ENCODE results near the gene FGF4.
"Not testable (repeated sequence)": the region's sequence is repeated elsewhere in the genome, so short reads cannot be mapped to it uniquely, and the experiment has no call there.

FGF4 gene

DNA sequence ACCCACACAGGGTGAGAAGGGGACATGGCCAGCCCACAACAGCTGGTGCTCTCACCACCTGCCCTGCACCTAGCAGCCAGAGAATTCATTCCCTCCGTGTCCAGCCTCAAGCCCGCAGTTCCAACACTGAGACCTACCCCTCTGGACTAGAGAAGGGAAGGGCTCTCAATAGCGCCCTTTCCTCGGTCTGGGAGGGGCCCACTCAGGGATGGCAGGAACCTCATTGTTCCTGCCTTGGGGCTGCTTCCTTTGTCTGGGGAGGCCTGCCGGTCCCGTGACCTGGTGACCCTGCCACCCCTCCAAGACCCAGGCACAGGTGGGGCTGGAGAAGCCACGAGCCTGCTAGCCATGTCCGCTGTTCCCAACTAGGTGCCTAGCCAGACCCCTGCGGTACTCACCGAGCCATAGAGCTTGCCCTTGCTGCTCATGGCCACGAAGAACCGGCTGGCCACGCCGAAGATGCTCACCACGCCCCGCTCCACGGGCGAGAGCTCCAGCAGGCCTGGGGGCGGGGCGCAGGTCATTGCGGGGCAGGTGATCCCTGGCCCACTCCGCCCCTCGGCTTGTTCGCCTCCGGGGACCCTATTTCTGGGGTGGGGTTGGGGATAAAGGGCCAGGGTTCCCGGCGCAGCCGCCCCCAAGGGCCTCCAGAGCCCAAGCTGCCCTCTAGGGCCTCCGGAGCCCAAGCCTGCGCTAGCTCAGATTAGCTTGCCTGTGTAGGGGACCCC lies 1.4 kb downstream of the FGF4 start:
- DNase-seq (ENCODE audit: low spot score): no peak

DNA sequence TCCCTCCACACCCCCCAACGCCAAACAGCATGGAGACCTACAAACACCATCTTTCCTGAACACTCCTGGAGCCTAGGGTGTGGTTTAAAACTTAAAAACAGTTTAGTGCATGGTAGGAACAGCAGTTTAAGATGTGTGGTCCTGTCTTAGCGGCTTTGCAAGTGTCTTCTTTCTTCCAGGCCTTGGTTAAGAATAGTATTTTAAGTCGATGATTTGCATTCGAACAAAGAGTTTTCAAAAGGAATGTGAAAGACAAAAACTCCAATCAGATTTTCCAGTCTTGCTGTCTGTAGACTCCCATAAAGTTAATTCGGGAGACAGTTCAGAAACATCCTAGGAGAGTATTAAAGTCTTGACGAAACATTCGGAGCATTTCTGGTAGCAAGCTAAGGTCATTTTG lies 3.7 kb downstream of the FGF4 start:
- DNase-seq (ENCODE audit: low spot score): no peak

DNA sequence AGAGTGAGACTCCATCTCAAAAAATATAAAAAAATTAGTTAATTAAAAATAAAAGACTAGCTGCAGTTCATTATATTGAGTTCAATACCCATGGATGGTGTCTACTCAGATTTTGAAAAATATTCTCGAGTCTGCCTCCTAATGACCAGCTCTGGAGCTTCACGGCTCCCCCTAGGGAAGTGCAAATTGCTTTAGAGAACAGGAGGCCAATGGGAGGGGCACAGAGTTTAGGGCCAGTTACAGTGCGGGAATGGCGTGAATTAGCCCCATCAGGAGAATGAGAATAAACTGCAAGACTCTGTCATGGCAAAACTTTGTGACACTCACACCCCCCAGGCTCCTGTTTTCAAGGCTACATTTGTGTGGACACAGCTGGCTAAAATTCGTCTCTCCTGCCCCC lies 4.6 kb downstream of the FGF4 start:
- no peak for DNase-seq (ENCODE audit: low spot score)

DNA sequence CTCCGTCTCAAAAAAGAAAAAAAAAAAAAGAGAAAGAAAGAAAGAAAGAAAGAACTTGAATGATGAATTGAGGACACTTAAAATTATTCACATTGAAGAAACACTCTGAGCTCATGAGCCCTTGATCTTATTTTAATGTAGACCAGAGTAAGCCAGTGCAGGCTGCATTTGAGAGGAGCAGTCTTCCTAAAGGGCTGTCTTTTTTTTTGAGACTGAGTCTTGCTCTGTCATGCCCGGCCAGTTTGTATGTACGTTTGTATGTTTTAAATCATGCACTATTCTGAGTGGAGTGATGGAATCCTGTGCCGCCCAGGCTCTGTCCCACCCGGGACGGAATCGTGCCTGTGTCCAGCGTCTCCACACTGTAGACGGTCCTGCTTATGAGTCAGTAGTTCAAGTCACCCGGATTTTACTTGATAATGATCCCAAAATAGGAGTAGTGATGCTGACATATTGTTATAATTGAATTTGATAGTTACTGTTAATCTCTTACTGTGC lies 9.6 kb downstream of the FGF4 start:
- DNase-seq (ENCODE audit: low spot score): no peak

DNA sequence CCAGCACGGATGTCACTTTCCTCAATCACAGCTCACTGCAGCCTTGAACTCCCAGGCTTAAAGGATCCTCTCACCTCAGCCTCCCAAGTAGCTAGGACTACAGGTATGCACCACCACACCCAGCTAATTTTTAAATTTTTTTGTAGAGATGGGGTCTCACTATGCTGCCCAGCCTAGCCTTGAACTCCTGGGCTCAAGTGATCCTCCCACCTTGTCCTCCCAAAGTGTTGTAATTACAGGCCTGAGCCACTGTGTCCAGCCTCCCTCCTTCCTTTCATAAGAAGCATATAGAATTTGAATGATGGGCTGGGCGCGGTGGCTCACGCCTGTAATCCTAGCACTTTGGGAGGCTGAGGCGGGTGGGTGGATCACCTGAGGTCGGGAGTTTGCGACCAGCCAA lies 10.2 kb downstream of the FGF4 start:
- not testable (repeated sequence) for DNase-seq (ENCODE audit: low spot score)

DNA sequence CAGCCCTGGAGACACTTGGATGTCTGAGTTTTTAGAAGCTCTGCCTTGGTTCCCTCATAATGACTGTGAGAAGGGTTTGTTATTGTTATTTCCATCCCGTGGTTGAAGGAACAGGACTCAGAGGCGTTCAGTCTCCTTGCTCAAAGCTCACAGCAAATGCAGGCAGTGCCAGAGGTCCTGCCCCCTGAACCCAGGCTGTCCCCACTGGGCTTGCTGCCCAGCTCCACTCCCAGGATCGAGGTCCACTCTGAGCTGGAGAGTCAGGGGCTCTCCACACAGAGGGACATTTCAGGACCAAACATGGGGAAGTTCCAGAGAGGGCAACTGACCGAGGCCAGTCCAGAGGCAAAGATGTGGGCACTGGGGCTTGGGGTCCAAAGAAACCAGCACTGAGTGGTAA lies 14.8 kb downstream of the FGF4 start:
- DNase-seq (ENCODE audit: low spot score): no peak

DNA sequence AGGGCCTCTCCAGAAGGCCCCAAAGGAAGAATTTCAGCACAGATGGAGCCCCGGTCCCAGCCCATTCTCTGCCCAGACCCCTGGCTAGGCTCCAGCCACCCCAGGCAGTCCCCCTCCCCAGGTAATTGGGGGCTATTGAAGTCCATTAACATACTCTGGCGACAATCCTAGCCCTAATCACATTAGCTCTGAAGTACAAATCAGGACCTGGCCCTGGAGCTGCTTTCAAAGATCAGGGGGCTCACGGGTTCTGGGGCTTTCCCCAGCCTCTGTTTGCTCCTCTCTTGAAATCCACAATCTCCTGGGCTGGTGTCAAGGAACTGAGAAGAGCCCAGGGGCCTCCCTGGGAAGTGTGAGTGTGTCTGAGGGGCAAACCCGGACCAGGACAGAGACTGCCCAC lies 22.3 kb downstream of the FGF4 start:
- no peak for DNase-seq (ENCODE audit: low spot score)

DNA sequence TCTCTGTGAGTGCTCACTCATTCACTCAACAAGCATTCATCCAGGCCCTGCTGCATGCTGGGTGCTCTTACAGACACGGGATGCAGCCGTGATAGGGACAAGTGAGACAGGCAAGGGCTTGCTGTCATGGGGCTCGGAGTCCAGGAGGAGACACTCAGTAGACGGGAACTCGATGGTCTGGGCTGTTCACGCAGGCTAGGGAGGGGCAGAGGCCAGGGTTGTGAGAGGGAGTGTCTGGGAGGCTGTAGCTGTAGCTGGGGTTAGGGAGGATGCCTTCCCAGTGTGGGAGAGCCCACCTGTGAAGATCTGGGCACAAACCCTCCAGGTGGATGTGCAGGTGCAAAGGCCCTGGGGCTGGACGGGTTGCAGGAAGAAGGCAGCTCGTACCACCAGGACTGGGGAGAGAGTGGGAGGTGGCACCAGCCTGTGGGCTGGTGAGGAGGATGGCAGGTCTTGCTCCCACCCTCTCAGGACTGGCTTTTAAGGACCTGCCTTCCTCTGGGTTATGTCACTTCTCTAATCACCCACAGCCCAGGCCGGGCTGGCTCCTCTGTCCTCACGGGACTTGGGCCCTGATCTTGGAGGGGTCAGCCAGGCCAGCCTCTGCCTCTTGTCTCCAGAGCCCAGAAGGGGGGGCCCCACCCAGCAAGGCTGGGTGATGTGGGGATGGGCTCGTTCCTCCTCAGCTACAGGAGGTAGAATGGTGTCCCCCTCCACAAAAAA lies 24.1 kb downstream of the FGF4 start:
- DNase-seq (ENCODE audit: low spot score): no peak

DNA sequence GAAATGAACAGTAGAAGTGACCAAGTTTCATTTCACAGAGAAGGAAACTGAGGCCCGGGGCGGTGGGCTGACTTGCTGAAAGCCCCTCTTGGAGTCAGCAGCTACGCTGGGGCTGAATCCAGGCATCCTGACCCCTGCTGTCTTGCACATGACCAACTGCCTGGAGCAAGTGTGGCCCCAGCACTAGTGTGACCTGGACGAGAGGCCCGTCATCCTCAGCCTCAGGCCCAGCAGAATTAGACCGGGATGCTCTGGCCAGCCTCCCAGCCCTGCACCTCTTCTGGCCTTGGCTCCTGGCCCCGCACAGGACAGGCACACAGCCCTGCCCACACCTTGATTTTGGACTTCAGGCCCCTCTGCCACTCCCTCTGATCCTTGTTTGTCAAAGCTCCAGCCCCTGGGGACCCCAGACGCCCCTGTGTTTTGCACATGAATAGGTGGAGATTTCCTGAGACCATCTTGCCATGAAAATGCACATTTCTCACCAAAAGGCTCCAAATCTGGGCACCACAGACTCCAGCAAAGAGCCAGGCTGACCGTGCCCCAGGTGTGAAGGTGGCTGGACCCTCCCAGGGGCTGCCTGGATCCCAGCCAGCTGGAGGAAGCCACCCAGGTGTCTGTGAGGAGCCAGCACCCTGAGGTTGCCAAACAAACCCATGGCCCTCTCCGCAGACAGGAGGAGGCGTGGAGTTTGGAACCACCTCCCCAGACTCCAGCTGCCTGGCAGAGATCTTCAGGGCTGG lies 24.9 kb downstream of the FGF4 start:
- DNase-seq (ENCODE audit: low spot score): no peak

DNA sequence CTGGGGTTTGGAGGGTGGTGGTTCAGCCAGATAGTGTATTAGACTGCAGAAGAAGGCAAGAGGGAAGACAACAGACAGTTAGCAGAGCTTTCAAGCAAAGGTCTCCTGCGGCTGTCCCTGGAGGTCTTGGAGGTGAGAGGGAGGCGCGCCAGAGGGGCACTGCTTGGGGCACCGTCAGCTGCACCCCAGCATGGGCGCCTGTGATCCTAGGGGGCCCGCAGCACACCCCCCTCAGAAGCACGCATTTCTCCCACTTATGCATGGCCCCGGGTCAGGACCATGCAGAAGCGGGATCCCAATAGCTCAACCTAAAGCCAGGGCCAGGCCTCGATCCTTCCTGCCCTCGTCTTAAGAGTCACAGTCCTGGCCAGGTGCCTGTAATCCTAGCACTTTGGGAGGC lies 26.5 kb downstream of the FGF4 start:
- no peak for DNase-seq (ENCODE audit: low spot score)

DNA sequence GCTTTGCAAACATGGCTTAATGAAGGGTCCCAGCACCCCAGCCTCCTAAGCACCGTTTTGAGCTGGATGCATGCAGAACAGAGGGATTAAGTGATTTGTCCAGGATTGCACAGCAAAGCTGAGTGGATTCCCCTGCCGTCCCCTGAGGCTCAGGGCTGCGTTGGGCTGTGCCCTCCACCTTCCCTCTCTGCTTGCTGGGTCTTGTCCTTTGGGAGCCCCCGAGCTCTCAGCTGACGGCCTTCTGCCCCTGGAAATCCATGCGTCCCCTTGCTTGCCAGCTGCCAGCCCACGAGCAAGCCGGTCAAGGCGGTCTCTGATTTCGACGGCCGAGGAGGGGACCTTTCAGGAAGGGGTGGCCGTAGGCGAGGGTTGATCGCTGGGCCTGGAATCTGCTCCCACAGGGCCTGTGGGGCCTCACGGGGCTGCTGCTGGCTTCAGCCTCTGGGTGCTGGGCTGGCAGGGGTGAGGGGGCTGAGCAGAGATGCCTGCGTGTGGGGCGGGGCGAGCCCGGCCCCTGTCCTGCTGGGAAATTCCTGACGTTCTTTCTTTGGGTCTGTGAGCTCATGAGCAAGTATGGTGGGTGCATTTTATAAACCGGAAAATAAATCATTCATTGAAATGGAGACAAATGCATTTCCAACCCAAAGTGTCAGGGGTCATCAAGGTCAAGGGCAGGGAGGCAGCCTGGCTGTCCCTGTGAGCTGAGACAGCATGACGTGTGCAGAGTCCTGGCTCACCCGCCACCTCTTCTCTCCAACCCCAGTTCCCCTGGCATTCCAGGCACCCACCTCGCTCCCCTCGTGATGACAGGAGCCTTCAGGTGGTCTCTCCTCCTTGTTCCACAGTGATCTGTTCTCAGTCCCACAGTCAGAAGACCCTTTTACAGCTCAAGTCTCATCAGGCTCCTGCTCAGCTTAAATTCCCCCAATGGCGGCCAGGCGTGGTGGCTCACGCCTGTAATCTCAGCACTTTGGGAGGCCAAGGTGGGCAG lies 28.1 kb downstream of the FGF4 start:
- no peak for DNase-seq (ENCODE audit: low spot score)

DNA sequence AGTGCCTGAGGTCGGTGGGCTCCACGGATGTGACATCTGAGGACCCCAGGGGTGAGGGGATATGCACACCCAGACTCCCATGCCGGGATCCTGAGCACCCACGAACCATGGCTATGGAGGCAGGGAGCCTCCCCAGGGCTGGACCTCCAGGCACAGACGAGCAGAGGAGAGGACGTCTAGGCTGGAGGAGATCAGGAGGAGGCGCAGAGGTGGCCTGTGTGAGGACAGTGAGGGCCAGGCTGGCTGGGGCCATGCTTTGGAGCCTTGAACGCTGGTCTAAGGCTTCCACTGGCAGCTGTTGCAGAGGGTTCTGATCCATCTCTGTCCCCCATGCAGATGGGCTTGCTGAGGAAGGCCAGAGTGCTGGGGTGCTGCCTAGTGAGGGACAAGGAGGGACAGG lies 29.0 kb downstream of the FGF4 start:
- no peak for DNase-seq (ENCODE audit: low spot score)

DNA sequence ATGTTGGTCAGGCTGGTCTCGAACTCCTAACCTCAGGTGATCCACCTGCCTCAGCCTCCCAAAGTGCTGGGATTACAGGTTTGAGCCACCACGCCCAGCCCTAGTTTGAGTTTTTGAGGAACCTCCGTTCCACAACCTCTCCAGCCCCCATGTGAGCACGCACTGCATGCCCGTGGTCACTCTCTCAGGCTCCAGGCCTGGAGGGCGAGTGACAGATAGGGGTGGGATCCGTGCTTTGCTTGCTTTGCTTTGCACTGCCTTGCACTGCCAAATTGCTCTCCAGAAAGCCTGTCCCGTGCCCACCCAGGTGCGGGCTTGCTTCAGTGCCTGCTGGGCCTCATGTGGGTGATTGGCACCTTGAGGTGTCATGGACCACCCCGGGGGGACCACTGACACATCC lies 29.9 kb downstream of the FGF4 start:
- DNase-seq (ENCODE audit: low spot score): no peak

DNA sequence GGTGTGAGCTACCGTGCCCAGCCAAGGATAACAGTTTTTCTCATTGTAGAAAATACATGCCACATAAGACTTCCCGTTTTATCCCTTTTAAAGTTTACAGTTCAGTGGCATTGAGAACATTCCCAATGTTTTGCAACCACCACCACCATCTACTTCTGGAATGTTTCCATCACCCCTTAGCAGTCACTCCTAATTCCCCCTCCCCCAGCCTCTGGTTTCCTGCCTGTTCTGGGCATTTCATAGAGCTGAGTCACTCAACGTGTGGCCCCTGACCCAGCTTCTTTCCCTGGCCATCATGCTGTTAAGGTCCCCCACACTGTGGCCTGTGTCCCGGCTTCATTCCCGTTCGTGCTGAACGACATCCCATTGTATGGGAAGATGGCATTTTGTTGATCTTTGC lies 30.7 kb downstream of the FGF4 start:
- DNase-seq (ENCODE audit: low spot score): peak; percentile 73

DNA sequence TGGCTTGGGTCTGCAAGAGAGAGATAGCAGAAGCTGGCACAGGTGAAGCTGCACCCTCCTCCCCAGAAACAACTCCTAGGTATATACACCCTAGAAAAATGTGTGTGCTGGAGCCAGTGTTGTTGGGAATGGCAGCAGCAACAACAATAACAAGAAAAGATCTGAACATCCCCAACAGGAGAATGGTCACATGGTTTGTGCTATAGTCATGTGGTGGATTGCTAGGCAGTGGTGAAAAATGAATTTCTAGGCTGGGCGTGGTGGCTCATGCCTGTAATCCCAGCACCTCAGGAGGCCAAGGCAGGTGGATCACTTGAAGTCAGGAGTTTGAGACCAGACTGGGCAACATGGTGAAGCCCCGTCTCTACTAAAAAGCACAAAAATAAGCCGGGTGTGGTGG lies 40.3 kb downstream of the FGF4 start:
- DNase-seq (ENCODE audit: low spot score): no peak

DNA sequence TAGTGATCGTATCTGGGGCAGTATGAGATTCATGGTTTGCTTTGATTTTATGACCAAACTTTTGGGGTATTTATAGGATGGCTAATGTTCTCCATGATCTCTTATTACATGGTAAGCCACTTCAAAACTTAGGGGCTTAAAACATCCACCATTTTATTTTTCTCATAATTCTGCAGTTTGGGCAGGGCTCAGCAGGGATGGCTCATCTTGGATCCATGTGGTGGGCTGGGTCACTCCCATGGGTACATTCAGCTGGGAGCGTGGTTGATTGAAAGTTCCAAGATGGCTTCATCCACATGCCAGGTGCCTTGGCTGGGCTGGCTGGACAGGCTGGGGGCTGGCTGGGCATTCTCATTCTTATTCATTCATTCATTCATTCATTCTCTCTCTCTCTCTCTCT lies 40.8 kb downstream of the FGF4 start:
- no peak for DNase-seq (ENCODE audit: low spot score)

DNA sequence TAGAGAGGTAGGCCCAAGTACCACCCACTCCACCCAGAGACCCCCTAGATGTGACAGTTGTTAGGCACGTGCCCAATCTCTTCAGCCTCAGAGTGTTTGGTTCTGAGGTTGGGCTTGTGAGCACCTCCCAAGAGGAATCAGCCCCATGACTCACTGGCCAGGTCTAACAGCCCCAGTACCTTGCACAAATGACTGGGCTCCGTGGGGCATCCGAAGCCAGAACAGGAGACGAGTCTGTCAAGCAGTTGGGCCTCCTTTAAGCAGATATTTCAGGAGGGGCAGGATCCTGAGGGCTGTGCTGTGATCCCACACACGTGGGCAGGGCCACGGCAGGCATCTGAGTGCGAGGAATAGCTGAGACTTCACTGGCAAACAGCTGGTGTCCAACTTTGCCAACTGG lies 42.2 kb downstream of the FGF4 start:
- DNase-seq (ENCODE audit: low spot score): no peak

DNA sequence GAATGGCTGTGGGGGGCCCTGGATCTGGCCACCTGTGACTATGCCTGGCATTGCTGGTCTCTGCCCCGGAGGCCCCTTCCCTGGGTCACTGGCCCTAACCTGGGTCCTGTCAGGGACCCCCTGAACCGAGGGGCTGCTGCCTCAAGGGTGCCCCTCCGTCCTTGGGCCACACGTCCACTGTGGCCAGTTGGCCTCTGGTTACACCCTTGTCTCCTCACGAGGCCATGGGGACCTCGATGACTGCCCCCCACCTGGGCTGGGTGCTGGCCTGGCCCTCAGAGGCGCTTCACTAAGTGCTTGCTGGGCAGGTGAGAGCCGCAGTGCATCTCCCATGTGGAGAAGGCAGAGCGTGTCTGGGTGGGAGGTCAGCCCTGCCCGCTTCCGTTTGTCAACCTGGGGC lies 44.0 kb downstream of the FGF4 start:
- no peak for DNase-seq (ENCODE audit: low spot score)

DNA sequence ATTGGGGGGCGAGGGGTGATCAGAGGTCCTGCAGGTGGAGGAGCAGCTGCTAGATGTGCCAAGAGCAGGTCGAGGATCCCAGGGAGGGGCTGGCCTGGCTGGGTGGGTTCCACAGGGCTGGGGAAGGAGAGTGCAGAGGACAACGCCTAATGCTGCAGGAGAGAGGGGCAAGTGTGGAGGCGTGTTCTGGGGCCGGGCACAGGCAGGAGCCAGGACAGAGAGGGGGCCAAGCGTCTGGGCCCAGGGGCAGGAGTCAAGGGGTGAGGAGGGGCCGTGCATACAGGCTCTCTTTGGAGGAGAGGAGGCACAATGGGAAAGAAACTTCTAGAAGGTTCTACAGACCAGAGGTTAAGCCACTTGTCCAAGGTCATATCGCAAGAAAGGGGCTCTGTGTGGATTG lies 44.6 kb downstream of the FGF4 start:
- no peak for DNase-seq (ENCODE audit: low spot score)

DNA sequence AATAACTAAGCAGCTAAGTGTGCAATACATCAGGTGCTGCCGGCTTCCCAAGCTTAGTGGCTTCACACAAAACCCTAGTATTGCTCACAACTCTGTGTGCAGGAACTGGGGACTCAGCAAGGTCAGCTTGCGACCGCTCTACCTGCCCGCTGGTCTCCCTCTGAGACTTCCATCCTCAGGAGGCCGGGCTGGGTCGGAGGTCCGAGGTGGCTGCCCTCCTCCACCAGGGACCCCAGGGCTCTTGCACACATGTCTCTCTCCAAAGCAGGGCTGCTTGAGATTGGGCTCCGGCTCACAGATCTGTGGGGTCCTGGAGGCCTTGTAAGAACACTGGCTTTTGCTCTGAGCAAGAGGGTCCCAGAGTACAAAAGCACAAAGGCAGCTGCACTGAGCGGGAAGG lies 45.9 kb downstream of the FGF4 start:
- no peak for DNase-seq (ENCODE audit: low spot score)

DNA sequence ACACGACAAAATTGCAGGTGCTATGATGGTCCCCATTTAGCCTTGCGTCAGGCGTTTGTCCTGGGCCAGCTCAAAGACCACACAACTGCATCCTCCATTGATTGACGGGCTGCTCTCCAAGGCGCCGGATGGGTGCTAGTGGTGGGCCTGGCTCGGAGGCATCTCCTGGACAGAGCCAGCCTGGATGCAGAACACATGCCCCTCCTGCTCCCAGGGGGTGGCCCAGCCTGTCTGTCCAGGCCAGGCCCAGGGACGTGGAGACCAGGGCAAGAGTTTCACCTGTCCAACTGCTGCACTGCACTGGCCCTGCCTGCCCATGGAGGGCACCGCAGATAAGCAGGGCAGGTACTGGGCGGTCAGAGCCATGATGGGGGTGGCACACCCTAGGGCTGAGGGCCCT lies 47.9 kb downstream of the FGF4 start:
- no peak for DNase-seq (ENCODE audit: low spot score)

DNA sequence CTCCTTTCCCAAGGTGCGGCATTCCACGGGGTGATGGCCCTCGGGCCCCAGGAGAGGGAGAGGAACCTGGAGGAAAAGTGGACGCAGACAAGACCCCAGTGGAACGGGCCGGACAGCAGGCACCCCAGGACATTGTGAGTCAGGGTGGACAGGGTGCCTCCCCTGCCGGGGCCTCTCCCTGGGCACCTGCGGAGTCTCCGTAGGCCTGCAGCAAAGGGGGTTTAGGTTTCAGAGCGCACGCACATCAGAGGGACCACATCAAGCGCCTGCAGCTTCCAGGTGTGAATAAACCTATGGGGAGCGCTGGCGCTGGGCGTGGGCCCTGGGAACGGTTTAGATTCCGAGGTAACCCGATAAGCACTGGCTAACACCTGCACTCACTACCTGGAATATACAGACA lies 48.7 kb downstream of the FGF4 start:
- DNase-seq (ENCODE audit: low spot score): no peak
